Testis (tissue), 2 donors: ENCODE results near the gene THADA.

ENCODE experiments used
- POLR2A ChIP-seq: fragments of 450-650 bp; IDR thresholded peaks from one replicate; pipeline ENCODE4 v1.6.1; 2017; ENCODE audit warnings: antibody characterized with exemption, mild to moderate bottlenecking, moderate library complexity
- TF ChIP-seq, protein P1 (sequence below), 3 experiments: fragments of 450-650 bp in 2 of 3; fragments of 200-600 bp in 1 of 3; sonication (generic) in 1 of 3; IDR thresholded peaks; one replicate each; pipeline ENCODE4 v1.5.1; 2016 to 2019; ENCODE audit warnings: antibody characterized with exemption in 3 of 3, mild to moderate bottlenecking in 2 of 3, moderate library complexity in 1 of 3

DNA sequence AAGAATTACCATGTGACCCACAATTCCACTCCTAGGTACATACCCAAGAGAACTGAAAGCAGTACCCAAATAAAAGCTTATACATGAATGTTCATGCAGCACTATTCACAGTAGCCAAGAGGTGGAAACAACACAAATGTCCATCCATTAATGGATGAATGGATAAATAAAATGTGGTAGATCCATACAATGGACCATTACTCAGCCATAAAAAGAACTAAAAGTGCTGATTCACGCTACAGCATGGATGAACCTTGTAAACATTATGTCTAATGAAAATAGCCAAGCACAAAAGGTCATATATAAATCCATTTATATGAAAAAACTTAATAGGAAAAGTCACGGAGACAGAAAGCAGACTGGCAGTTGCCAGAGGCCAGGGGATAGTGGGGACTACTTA is 345.8 kb downstream of the THADA start:
- TF ChIP-seq, protein P1, sequence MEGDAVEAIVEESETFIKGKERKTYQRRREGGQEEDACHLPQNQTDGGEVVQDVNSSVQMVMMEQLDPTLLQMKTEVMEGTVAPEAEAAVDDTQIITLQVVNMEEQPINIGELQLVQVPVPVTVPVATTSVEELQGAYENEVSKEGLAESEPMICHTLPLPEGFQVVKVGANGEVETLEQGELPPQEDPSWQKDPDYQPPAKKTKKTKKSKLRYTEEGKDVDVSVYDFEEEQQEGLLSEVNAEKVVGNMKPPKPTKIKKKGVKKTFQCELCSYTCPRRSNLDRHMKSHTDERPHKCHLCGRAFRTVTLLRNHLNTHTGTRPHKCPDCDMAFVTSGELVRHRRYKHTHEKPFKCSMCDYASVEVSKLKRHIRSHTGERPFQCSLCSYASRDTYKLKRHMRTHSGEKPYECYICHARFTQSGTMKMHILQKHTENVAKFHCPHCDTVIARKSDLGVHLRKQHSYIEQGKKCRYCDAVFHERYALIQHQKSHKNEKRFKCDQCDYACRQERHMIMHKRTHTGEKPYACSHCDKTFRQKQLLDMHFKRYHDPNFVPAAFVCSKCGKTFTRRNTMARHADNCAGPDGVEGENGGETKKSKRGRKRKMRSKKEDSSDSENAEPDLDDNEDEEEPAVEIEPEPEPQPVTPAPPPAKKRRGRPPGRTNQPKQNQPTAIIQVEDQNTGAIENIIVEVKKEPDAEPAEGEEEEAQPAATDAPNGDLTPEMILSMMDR (IDR thresholded peaks at IDR 0.05), result no peak
- no peak for TF ChIP-seq POLR2A
